ENCODE results near the gene PDE2A. TPM values are rescaled to one million over a fixed set of nuclear protein-coding genes. Genes with fewer than 3 reads are reported as not detected.

PDE2A gene
- total RNA-seq, 1 experiment from 2014 or later = 0.74 TPM

GRCh38 chr11:72637926-72638325 is 36.3 kb downstream of the PDE2A start:
- ATAC-seq (no peak), DNase-seq (ENCODE audit: low read depth, low spot score) (no peak)
- Histone ChIP-seq H3K4me1 (ENCODE audit: control insufficient read depth, insufficient read depth, low read length) (no peaks in the 10 kb centered on the region), H3K9me3 (ENCODE audit: control insufficient read depth, insufficient read depth, low read depth, low read length) (no peaks in the 10 kb centered on the region), H3K27me3 (ENCODE audit: control insufficient read depth, insufficient read depth, low read length) (peaks cover 13% of the 10 kb centered on the region), H3K36me3 (ENCODE audit: control insufficient read depth, insufficient read depth, low read length) (no peaks in the 10 kb centered on the region), H3K27ac (ENCODE audit: low read length) (no peak overlapping the region), H3K4me3 (ENCODE audit: low read depth in 2 of 2, low read length in 2 of 2) (no peak overlapping the region)
- intact Hi-C loops (cut with micrococcal nuclease; ENCODE audit: unreplicated experiment) (no loop called here), in situ Hi-C loops (cut with HindIII; ENCODE audit: low pct_unique_long_range_greater_than_20kb, low sequenced_read_pairs) (no loop called here)
- no peak for TF ChIP-seq POLR2AphosphoS5 (IDR thresholded peaks at IDR 0.05; ENCODE audit: low read depth, low read length)
- TF ChIP-seq, protein P1, sequence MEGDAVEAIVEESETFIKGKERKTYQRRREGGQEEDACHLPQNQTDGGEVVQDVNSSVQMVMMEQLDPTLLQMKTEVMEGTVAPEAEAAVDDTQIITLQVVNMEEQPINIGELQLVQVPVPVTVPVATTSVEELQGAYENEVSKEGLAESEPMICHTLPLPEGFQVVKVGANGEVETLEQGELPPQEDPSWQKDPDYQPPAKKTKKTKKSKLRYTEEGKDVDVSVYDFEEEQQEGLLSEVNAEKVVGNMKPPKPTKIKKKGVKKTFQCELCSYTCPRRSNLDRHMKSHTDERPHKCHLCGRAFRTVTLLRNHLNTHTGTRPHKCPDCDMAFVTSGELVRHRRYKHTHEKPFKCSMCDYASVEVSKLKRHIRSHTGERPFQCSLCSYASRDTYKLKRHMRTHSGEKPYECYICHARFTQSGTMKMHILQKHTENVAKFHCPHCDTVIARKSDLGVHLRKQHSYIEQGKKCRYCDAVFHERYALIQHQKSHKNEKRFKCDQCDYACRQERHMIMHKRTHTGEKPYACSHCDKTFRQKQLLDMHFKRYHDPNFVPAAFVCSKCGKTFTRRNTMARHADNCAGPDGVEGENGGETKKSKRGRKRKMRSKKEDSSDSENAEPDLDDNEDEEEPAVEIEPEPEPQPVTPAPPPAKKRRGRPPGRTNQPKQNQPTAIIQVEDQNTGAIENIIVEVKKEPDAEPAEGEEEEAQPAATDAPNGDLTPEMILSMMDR (IDR thresholded peaks at IDR 0.05) = no peak
- TF ChIP-seq, protein P2, sequence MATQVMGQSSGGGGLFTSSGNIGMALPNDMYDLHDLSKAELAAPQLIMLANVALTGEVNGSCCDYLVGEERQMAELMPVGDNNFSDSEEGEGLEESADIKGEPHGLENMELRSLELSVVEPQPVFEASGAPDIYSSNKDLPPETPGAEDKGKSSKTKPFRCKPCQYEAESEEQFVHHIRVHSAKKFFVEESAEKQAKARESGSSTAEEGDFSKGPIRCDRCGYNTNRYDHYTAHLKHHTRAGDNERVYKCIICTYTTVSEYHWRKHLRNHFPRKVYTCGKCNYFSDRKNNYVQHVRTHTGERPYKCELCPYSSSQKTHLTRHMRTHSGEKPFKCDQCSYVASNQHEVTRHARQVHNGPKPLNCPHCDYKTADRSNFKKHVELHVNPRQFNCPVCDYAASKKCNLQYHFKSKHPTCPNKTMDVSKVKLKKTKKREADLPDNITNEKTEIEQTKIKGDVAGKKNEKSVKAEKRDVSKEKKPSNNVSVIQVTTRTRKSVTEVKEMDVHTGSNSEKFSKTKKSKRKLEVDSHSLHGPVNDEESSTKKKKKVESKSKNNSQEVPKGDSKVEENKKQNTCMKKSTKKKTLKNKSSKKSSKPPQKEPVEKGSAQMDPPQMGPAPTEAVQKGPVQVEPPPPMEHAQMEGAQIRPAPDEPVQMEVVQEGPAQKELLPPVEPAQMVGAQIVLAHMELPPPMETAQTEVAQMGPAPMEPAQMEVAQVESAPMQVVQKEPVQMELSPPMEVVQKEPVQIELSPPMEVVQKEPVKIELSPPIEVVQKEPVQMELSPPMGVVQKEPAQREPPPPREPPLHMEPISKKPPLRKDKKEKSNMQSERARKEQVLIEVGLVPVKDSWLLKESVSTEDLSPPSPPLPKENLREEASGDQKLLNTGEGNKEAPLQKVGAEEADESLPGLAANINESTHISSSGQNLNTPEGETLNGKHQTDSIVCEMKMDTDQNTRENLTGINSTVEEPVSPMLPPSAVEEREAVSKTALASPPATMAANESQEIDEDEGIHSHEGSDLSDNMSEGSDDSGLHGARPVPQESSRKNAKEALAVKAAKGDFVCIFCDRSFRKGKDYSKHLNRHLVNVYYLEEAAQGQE (IDR thresholded peaks at IDR 0.05; ENCODE audit: insufficient read depth in 1 of 2, low read depth in 2 of 2, low read length in 1 of 2) = no peak
- TF ChIP-seq TCF7L2 (IDR thresholded peaks at IDR 0.05; ENCODE audit: low read depth, low read length) = no peak
- no peak for TF ChIP-seq SIN3A (IDR thresholded peaks at IDR 0.05; ENCODE audit: borderline replicate concordance, insufficient read depth, low read depth, low read length)
- BruUV-seq (replicated peaks) = no TSS peak
- CTCF ChIA-PET = interaction anchor here (0.6 to 1.2 kb wide), 3 partner anchors 37 to 156 kb away, joined by 3 to 5 read pairs (median 5); no protein-coding TSS in a partner anchor
- POLR2A ChIA-PET = no interaction called here

DNA sequence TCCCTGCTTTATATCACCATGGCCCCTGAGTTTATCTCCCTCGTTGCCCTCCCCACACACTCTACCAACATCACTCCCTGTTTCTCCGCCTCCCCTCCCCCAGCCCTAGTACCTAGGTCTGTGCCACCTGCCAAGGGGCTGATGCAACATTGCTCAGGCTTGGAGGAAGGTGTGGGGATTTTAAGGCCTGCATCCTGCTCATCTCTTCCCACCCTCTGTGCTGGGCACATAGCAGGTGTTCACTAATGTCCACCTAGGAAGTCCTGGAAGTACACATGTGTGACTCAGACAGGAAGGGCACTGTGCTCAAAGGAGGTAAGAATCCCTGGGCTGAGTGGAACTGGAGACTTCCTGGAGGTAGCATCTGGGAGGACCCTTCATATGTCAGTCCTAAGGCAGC is 37.0 kb downstream of the PDE2A start:
- Histone ChIP-seq H3K27me3 (ENCODE audit: control insufficient read depth, insufficient read depth, low read length) (peaks cover 13% of the 10 kb centered on the region), H3K36me3 (ENCODE audit: control insufficient read depth, insufficient read depth, low read length) (no peaks in the 10 kb centered on the region), H3K27ac (ENCODE audit: low read length) (no peak overlapping the region), H3K9me3 (ENCODE audit: control insufficient read depth, insufficient read depth, low read depth, low read length) (no peaks in the 10 kb centered on the region), H3K4me1 (ENCODE audit: control insufficient read depth, insufficient read depth, low read length) (no peaks in the 10 kb centered on the region), H3K4me3 (ENCODE audit: low read depth in 2 of 2, low read length in 2 of 2) (no peak overlapping the region)
- in situ Hi-C loops (cut with HindIII; ENCODE audit: low pct_unique_long_range_greater_than_20kb, low sequenced_read_pairs) = no loop called here
- no TSS peak for BruUV-seq (replicated peaks)
- no peak for ATAC-seq
- no peak for DNase-seq (ENCODE audit: low read depth, low spot score)
- ChIA-PET CTCF (interaction anchor here (1.2 kb wide), 2 partner anchors 36 to 47 kb away, joined by 5 read pairs; no protein-coding TSS in a partner anchor), POLR2A (no interaction called here)
- no peak for TF ChIP-seq POLR2AphosphoS5 (IDR thresholded peaks at IDR 0.05; ENCODE audit: low read depth, low read length)
- TF ChIP-seq SIN3A (IDR thresholded peaks at IDR 0.05; ENCODE audit: borderline replicate concordance, insufficient read depth, low read depth, low read length) = no peak
- TF ChIP-seq, protein P2 (IDR thresholded peaks at IDR 0.05; ENCODE audit: insufficient read depth in 1 of 2, low read depth in 2 of 2, low read length in 1 of 2) = no peak
- TF ChIP-seq, protein P1 (IDR thresholded peaks at IDR 0.05) = no peak
- no peak for TF ChIP-seq TCF7L2 (IDR thresholded peaks at IDR 0.05; ENCODE audit: low read depth, low read length)
- intact Hi-C loops (cut with micrococcal nuclease; ENCODE audit: unreplicated experiment) = no loop called here

Measured in Panc1 (cell line).